PC-9 (cell line): ENCODE measurements around the gene ATP5PO. TPM values are rescaled to one million over a fixed set of nuclear protein-coding genes. Genes with fewer than 3 reads are reported as not detected.

Experiments used
- BruUV-seq: library from RNA; stranded (reverse); fragments of 400-500 nt; replicated peaks from 2 replicates; lab custom pipeline; 2021; lab: Mats Ljungman, UMichigan
- CTCF ChIA-PET: fragments of 300-600 bp; sonication (Branson Sonifier 250); formaldehyde crosslinking; loops from one replicate; lab custom pipeline; 2022; ENCODE audit warnings: antibody characterized with exemption; lab: Charles Lee
- POLR2A ChIA-PET: fragments of 300-600 bp; sonication (Branson Sonifier 250); formaldehyde crosslinking; loops from one replicate; lab custom pipeline; 2022; ENCODE audit warnings: antibody characterized with exemption; ENCODE audit not compliant: unreplicated experiment; lab: Charles Lee
- DNase-seq, 2 experiments: peaks; one replicate each; pipeline versions ENCODE4 v3.0.0 to v3.0.0-alpha.2; 2015 to 2022; ENCODE audit warnings: mixed read lengths in 1 of 2
- H2AFZ ChIP-seq: fragments of 200-600 bp; sonication (generic); 2 replicates; pipeline ENCODE4 v1.8.1; 2017; ENCODE audit warnings: antibody characterized with exemption
- H3F3A ChIP-seq: fragments of 200-600 bp; sonication (generic); 2 replicates; pipeline ENCODE4 v1.8.1; 2017; ENCODE audit warnings: antibody characterized with exemption, mild to moderate bottlenecking, low read depth; ENCODE audit not compliant: insufficient read depth
- H3K27ac ChIP-seq: fragments of 200-600 bp; sonication (generic); 2 replicates; pipeline ENCODE4 v1.6.1; 2016; ENCODE audit warnings: mixed run types
- H3K27me3 ChIP-seq: fragments of 200-600 bp; sonication (generic); 2 replicates; pipeline ENCODE4 v1.6.1; 2016; ENCODE audit warnings: low read depth, mixed run types; ENCODE audit not compliant: insufficient read depth
- H3K36me3 ChIP-seq: fragments of 200-600 bp; sonication (generic); 2 replicates; pipeline ENCODE4 v1.6.1; 2016; ENCODE audit warnings: low read depth, mixed run types
- H3K4me1 ChIP-seq: fragments of 200-600 bp; sonication (generic); replicated peaks from 2 replicates; pipeline ENCODE4 v1.6.1; 2016; ENCODE audit warnings: mixed run types; ENCODE audit not compliant: insufficient read depth
- H3K4me2 ChIP-seq: fragments of 200-600 bp; sonication (generic); 2 replicates; pipeline ENCODE4 v1.6.1; 2017; ENCODE audit warnings: mixed run types
- H3K4me3 ChIP-seq: fragments of 200-600 bp; sonication (generic); 2 replicates; pipeline ENCODE4 v1.6.1; 2016; ENCODE audit warnings: mixed run types
- H3K79me2 ChIP-seq: fragments of 200-600 bp; sonication (generic); 2 replicates; pipeline ENCODE4 v1.6.1; 2017; ENCODE audit warnings: low read depth, mixed run types
- H3K9me2 ChIP-seq: fragments of 200-600 bp; sonication (generic); 2 replicates; pipeline ENCODE4 v1.8.1; 2017; ENCODE audit warnings: mild to moderate bottlenecking; ENCODE audit not compliant: insufficient read depth
- H3K9me3 ChIP-seq: fragments of 200-600 bp; sonication (generic); 2 replicates; pipeline ENCODE4 v1.8.1; 2016; ENCODE audit warnings: low read depth; ENCODE audit not compliant: insufficient read depth
- H4K20me1 ChIP-seq: fragments of 200-600 bp; sonication (generic); 2 replicates; pipeline ENCODE4 v1.8.1; 2017; ENCODE audit not compliant: insufficient read depth
- CTCF ChIP-seq: fragments of 200-600 bp; sonication (generic); conservative IDR thresholded peaks from 2 replicates; pipeline ENCODE4 v1.6.1; 2017; ENCODE audit warnings: mixed run types, antibody characterized with exemption, mild to moderate bottlenecking, moderate library complexity
- EZH2 ChIP-seq: fragments of 200-600 bp; sonication (generic); IDR thresholded peaks from 2 replicates; pipeline ENCODE4 v1.8.0; 2017; ENCODE audit warnings: antibody characterized with exemption, low read depth
- intact Hi-C: fragments of 100-400 bp; cut with micrococcal nuclease; formaldehyde crosslinking; loops from one replicate; pipeline ENCODE4 v1.10.0; 2022; ENCODE audit not compliant: unreplicated experiment
- total RNA-seq: library from RNA; stranded (reverse); gene quantifications from 2 replicates; pipeline ENCODE4 v1.2.3, GENCODE V29; 2021

The ATP5PO gene
- total RNA-seq, 1 experiment from 2014 or later, result 134 TPM

GRCh38 chr21:33895356-33895755, 20.2 kb downstream of the ATP5PO start:
- no peak for DNase-seq
- no peak for TF ChIP-seq EZH2
- TF ChIP-seq CTCF, result no peak
- ChIA-PET POLR2A (no interaction called here), CTCF (interaction anchor here (0.6 kb wide), 1 partner anchor 209 kb away, joined by 5 read pairs; no protein-coding TSS in a partner anchor)
- no peaks in the 10 kb centered on the region for H3K9me3 ChIP-seq
- BruUV-seq, result no TSS peak
- 0 out of 2 replicates have a peak, but pooled peaks cover 4% of the 10 kb centered on the region for H3F3A ChIP-seq
- no peaks in the 10 kb centered on the region for H3K36me3 ChIP-seq
- intact Hi-C loops, result loop anchor here (10.0 kb wide), 2 partner anchors 251 to 1061 kb away; partner anchors contain the start of genes CRYZL1 and ITSN1
- H3K27ac ChIP-seq, result no peak overlapping the region
- H3K4me2 ChIP-seq, result no peak overlapping the region
- no peak overlapping the region for H3K4me3 ChIP-seq
- no peaks in the 10 kb centered on the region for H3K79me2 ChIP-seq
- 0 out of 2 replicates have a peak, but pooled peaks cover 7% of the 10 kb centered on the region for H3K4me1 ChIP-seq
- H4K20me1 ChIP-seq, result no peaks in the 10 kb centered on the region
- H3K9me2 ChIP-seq, result no peaks in the 10 kb centered on the region
- H3K27me3 ChIP-seq, result no peaks in the 10 kb centered on the region
- H2AFZ ChIP-seq, result no peak overlapping the region

- ChIA-PET POLR2A (no interaction called here), CTCF (interaction anchor here (0.6 kb wide), 1 partner anchor 209 kb away, joined by 5 read pairs; no protein-coding TSS in a partner anchor)
- TF ChIP-seq EZH2 (no peak), CTCF (peak; percentile 63)
- no peak overlapping the region for H2AFZ ChIP-seq
- no peak overlapping the region for H3K4me3 ChIP-seq
- no peaks in the 10 kb centered on the region for H4K20me1 ChIP-seq
- no peaks in the 10 kb centered on the region for H3K36me3 ChIP-seq
- no peak overlapping the region for H3K27ac ChIP-seq
- no peaks in the 10 kb centered on the region for H3K27me3 ChIP-seq
- peak overlapping the region; percentile 74 for H3K4me2 ChIP-seq
- H3K4me1 ChIP-seq, result 0 out of 2 replicates have a peak, but pooled peaks cover 7% of the 10 kb centered on the region
- H3K9me3 ChIP-seq, result no peaks in the 10 kb centered on the region
- intact Hi-C loops, result loop anchor here (5.0 to 10.0 kb wide), 3 partner anchors 250 to 1060 kb away; partner anchors contain the start of genes CRYZL1 and ITSN1
- no TSS peak for BruUV-seq
- no peaks in the 10 kb centered on the region for H3K9me2 ChIP-seq
- no peaks in the 10 kb centered on the region for H3K79me2 ChIP-seq
- H3F3A ChIP-seq, result 0 out of 2 replicates have a peak, but pooled peaks cover 4% of the 10 kb centered on the region
- DNase-seq, result peak in 1 of 2 experiments; percentile 66
Observed at GRCh38 chr21:33894736-33895288, 20.8 kb downstream of the ATP5PO start.

GRCh38 chr21:33893917-33894316, 21.7 kb downstream of the ATP5PO start:
- Histone ChIP-seq H3K36me3 (no peaks in the 10 kb centered on the region), H4K20me1 (no peaks in the 10 kb centered on the region), H3K4me1 (0 out of 2 replicates have a peak, but pooled peaks cover 7% of the 10 kb centered on the region), H3F3A (no peaks in the 10 kb centered on the region), H3K9me3 (no peaks in the 10 kb centered on the region), H3K79me2 (no peaks in the 10 kb centered on the region), H3K27ac (no peak overlapping the region), H2AFZ (no peak overlapping the region), H3K9me2 (no peaks in the 10 kb centered on the region), H3K4me3 (no peak overlapping the region), H3K4me2 (no peak overlapping the region), H3K27me3 (no peaks in the 10 kb centered on the region)
- no peak for DNase-seq
- TF ChIP-seq CTCF (no peak), EZH2 (no peak)
- intact Hi-C loops, result loop anchor here (5.0 to 10.0 kb wide), 3 partner anchors 249 to 1059 kb away; partner anchors contain the start of genes CRYZL1 and ITSN1
- no TSS peak for BruUV-seq
- CTCF ChIA-PET, result no interaction called here
- POLR2A ChIA-PET, result no interaction called here
